Measurements from ENCODE around the gene DSTYK.

DNA sequence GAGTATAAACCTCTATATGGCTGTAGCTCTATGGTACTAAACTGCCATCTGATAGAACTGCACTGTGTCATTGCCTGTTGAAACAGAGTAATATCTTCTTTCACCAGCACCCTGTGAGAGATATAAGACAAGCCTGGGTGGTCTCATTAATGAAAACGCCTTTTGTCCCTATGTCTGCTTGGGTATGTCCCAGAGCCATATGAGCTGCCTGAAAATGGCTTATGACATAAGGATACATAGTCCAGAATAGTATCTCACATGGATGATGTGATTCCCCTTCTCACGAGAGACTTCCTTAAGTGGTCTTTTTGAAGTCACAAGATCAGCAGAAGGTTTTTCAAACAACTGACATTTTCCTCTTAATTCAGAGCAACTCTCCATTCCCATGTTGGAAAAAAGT lies 8.9 kb upstream of the DSTYK start:
- TF ChIP-seq, protein P1, sequence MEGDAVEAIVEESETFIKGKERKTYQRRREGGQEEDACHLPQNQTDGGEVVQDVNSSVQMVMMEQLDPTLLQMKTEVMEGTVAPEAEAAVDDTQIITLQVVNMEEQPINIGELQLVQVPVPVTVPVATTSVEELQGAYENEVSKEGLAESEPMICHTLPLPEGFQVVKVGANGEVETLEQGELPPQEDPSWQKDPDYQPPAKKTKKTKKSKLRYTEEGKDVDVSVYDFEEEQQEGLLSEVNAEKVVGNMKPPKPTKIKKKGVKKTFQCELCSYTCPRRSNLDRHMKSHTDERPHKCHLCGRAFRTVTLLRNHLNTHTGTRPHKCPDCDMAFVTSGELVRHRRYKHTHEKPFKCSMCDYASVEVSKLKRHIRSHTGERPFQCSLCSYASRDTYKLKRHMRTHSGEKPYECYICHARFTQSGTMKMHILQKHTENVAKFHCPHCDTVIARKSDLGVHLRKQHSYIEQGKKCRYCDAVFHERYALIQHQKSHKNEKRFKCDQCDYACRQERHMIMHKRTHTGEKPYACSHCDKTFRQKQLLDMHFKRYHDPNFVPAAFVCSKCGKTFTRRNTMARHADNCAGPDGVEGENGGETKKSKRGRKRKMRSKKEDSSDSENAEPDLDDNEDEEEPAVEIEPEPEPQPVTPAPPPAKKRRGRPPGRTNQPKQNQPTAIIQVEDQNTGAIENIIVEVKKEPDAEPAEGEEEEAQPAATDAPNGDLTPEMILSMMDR (IDR thresholded peaks at IDR 0.05), result no peak
- TF ChIP-seq EZH2phosphoT487 (IDR thresholded peaks at IDR 0.05), result no peak

All from neural progenitor cell (in vitro differentiated cells).